GM19455 (cell line): ENCODE data around the gene BRWD1.
"Not testable (repeated sequence)": the region's sequence is repeated elsewhere in the genome, so short reads cannot be mapped to it uniquely, and the experiment has no call there.

Experiments
- ATAC-seq: cut with Tn5 transposase; IDR thresholded peaks from one replicate; pipeline ENCODE4 v1.9.1; 2021; ENCODE audit not compliant: unreplicated experiment

The BRWD1 gene

GRCh38 chr21:39137248-39138178, 175.9 kb downstream of the BRWD1 start:
- ATAC-seq = no peak

GRCh38 chr21:39136711-39137110, 176.7 kb downstream of the BRWD1 start:
- ATAC-seq = no peak

GRCh38 chr21:39136138-39136537, 177.3 kb downstream of the BRWD1 start:
- ATAC-seq = not testable (repeated sequence)

GRCh38 chr21:39134288-39134810, 179.1 kb downstream of the BRWD1 start:
- no peak for ATAC-seq
